ENCODE measurements around the gene FRAT2.

Gene FRAT2

DNA sequence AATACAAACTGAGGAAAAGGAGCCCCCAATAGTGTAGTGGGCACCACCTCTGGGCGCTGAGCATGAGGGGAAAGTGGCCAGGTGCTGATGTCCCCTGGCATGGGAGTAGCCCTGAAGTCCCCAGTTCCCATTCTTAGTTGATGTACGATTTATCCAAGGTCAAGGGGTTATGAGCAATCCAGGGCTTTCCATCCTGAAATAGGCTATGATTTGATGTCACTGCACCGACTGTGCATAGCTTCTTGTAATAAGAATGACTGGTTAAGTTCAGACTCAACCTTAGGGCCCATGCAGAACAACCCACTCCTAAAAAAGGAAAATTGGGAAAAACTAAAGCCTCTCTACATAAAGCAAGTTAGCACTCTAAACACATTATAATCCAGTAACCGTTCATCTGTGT is 11.0 kb downstream of the FRAT2 start:
- no peak for DNase-seq

DNA sequence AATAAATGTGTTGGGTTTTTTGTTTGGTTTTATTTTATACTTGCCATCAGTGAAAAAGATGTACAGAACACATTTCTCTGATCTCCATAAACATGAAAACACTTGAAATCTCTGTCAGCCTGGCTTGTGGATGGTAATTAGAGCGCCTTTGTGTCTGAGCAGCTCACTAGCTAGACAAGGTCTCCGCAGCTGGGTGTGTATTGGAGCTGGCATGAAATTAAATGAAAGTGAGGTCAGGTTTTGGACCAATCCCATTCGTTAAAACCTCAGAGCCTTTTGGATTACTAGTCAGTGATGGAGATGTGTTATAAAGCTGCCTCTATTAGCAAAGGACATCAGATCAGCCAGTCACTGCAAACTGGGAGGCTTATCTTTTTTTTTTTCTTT is 12.7 kb downstream of the FRAT2 start:
- no peak for DNase-seq

GRCh38 chr10:97321032-97321803 is 13.3 kb downstream of the FRAT2 start:
- no peak for DNase-seq

DNA sequence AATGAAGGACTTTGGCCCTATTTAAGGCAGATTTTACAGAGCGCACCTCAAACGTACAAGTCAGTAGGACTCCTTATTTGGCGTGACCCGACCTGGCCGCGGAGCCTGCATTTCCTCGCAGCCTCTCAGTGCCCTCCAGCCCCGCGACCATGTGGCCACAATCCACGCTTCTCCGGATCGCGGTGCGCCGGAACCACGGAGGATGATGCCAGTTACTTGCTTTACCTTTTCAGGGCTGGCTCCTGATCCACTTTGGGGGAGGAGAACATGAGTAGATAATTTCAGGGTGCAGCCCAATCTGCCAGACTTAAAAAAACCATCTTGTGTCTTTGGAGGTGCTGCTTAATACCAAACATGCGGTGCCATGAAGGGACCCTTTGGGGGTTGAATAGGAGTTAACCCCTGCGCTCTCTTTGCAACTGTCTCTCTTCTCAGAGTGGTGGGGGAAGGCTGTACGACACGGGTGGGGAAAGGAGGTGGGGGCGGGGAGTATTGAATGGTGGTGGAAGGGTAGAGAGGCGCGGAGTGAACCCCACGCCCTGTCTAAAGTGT is 14.0 kb downstream of the FRAT2 start:
- DNase-seq = no peak

DNA sequence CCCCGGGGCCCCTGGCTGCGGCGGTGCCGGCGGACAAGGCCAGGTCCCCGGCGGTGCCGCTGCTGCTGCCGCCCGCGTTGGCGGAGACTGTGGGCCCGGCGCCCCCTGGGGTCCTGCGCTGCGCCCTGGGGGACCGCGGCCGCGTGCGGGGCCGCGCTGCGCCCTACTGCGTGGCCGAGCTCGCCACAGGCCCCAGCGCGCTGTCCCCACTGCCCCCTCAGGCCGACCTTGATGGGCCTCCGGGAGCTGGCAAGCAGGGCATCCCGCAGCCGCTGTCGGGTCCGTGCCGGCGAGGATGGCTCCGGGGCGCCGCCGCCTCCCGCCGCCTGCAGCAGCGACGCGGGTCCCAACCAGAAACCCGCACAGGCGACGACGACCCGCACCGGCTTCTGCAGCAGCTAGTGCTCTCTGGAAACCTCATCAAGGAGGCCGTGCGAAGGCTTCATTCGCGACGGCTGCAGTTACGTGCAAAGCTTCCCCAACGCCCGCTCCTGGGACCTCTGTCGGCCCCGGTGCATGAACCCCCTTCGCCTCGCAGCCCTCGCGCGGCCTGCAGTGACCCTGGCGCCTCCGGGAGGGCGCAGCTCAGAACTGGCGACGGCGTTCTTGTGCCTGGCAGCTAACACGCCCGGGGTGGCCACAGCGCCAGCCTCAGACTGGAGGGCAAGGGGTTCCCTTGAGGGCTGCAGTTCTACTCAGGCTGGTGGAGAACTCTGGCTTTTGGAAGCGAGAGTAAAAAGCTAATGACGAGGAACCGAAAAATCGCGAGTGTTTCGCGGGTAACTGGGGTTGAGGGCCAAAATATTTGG is 14.7 kb downstream of the FRAT2 start:
- peak; percentile 75 for DNase-seq

GRCh38 chr10:97318772-97319651 is 15.5 kb downstream of the FRAT2 start, which contains the start of gene FRAT1:
FRAT1 (plus strand) TSS chr10:97319271; CDS start chr10:97319454, 183 bp downstream.
- DNase-seq = peak; percentile 84

GRCh38 chr10:97314671-97315070 is 19.9 kb downstream of the FRAT2 start:
- DNase-seq = no peak

- DNase-seq = peak; percentile 27
These were observed 21.6 kb downstream of the FRAT2 start for GRCh38 chr10:97312897-97313296.

- no peak for DNase-seq
These were observed 23.4 kb downstream of the FRAT2 start for GRCh38 chr10:97311111-97311626.

GRCh38 chr10:97307866-97308780 is 26.4 kb downstream of the FRAT2 start:
- no peak for DNase-seq

- DNase-seq = no peak
These were observed 27.1 kb downstream of the FRAT2 start for GRCh38 chr10:97307441-97307840.

GRCh38 chr10:97302088-97302791 is 32.3 kb downstream of the FRAT2 start:
- no peak for DNase-seq

DNA sequence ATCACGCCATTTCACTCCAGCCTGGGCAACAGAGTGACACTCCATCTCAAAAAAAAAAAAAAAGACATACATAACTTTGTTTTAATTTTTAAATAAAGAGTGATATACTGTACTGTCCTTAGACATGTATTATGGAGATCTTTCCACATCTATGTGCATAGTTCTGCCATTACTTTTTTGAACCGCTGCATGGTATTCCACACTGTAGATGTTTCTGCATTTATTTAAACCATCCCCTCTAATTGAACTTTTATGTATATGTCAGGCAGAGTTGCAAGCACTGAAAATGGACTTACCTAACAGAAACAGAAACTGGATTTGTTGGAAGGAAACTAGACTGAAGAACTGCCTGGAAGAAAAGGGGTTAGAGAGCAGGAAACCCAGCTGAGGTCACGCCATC is 33.5 kb downstream of the FRAT2 start:
- DNase-seq = no peak

GRCh38 chr10:97298223-97298571 is 36.3 kb downstream of the FRAT2 start:
- DNase-seq = no peak

DNA sequence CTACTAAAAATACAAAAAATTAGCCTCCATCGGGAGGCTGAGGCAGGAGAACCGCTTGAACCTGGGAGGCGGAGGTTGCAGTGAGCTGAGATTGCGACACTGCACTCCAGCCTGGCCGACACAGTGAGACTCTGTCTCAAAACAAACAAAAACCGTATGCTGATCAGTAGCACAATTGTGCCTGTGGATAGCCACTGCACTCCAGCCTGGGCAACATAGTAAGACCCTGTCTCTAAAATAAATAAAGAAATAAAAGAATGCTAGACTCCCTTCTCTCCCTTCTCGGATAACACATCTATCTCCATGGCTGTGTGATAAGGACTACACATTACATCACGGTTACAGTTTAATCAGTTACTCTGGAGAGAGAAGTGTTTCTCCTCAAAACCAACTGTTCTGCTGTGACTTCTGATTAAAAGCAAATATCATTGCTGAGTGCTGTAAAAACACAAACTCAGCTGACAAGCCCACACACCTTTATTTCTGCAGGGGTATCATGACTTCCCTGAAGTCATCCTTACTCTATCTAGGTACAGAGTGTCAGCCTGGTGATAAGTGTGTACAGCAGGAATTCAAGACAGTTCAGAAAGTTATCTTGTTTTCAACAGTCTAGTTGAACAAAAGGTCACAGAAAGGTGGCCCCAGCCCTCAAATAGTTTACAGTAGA is 36.8 kb downstream of the FRAT2 start:
- DNase-seq = no peak

- no peak for DNase-seq
These were observed 41.7 kb downstream of the FRAT2 start for GRCh38 chr10:97292862-97293198.

- DNase-seq = peak; percentile 95
These were observed 42.2 kb downstream of the FRAT2 start, which contains the start of gene ARHGAP19 for GRCh38 chr10:97292097-97292861. ARHGAP19 (minus strand) TSS chr10:97292637; CDS start chr10:97292627, 10 bp downstream.

GRCh38 chr10:97291357-97292096 is 43.0 kb downstream of the FRAT2 start:
- no peak for DNase-seq

Data from RPMI8226 (cell line).